GM10266 (cell line): ENCODE data around the gene KLHDC9.
"Not testable (repeated sequence)": the region's sequence is repeated elsewhere in the genome, so short reads cannot be mapped to it uniquely, and the experiment has no call there.

Experiments
- DNase-seq: peaks from one replicate; pipeline ENCODE4 v3.0.0; 2012; ENCODE audit errors: extremely low spot score
- TF ChIP-seq, protein P1 (sequence below): IDR thresholded peaks from 2 replicates; pipeline ENCODE4 v1.5.1; 2012; ENCODE audit warnings: mild to moderate bottlenecking, low read depth; ENCODE audit not compliant: control insufficient read depth, insufficient read depth; ENCODE audit errors: missing control alignments

KLHDC9 gene

DNA sequence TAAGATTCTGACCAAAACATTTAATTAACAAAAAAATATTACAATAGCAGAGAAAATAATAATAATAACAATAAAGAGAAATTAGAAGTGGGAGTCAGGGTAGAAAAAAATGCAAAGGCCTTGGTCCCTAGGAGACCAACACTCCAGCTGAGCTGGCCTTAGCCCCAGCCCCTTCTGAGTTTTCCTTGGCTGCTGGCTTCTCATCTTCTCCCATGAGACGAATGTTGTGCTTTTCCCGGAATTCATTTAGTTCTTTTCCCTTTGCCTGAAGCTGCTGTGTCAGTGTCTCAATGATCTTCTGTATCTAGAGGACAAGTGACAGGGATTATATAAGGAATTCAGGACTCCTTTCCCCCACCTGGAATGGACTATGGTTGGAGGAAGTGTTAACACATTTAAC, 2.4 kb downstream of the KLHDC9 start:
- TF ChIP-seq, protein P1, sequence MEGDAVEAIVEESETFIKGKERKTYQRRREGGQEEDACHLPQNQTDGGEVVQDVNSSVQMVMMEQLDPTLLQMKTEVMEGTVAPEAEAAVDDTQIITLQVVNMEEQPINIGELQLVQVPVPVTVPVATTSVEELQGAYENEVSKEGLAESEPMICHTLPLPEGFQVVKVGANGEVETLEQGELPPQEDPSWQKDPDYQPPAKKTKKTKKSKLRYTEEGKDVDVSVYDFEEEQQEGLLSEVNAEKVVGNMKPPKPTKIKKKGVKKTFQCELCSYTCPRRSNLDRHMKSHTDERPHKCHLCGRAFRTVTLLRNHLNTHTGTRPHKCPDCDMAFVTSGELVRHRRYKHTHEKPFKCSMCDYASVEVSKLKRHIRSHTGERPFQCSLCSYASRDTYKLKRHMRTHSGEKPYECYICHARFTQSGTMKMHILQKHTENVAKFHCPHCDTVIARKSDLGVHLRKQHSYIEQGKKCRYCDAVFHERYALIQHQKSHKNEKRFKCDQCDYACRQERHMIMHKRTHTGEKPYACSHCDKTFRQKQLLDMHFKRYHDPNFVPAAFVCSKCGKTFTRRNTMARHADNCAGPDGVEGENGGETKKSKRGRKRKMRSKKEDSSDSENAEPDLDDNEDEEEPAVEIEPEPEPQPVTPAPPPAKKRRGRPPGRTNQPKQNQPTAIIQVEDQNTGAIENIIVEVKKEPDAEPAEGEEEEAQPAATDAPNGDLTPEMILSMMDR: no peak
- DNase-seq: no peak

DNA sequence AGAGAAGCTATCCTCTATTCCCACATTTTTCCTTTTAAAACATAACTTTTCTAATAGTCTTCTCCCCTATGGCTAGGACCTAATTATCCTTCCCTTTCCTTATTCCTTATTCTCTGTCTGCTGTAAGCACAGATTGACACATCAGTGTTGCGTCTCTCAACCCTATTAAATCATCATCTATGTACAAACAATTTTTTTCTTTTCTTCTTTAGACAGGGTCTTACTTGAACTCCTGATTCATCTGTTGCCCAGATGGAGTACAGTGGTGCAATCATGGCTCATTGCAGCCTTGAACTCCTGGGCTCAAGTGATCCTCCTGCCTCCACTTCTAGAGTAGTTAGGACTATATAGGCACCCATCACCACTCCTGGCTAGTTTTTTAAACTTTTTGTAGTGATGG, 8.3 kb downstream of the KLHDC9 start:
- DNase-seq: no peak
- TF ChIP-seq, protein P1: no peak

DNA sequence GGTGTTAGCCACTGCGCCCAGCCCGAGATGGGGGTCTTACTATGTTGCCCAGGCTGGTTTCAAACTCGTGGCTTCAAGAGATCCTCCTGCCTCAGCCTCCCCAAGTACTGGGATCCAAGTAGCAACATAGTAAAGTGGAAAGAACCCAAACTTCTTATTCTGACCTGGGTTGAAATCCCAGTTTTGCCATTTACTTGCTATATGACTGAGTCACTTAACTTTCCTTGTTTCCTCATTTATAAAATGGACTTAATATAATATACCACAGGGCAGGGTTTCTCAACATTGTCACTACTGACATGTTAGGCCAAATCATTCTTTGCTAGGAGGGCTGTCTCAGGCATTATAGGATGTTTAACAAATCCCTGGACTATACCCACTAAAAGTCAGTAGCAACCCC, 13.0 kb downstream of the KLHDC9 start:
- no peak for DNase-seq
- TF ChIP-seq, protein P1: no peak

DNA sequence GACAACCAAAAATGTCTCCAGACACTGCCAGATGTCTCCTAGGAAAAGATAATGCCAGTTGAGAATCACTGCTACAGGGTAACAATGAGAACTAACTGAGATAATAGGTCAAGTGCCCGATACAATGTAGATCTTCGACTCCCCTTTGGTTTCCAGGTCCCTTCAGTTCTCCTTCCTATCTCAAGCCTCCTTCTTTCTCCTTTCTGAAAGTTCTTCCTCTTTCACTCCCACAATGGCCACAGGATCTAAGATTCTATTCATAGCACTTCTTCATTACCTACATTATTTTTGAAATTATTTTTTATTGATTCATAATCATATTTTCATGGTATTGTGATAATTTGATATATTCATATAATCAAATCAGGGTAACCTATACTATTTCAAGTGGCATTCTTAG, 13.4 kb downstream of the KLHDC9 start:
- no peak for DNase-seq
- TF ChIP-seq, protein P1: no peak

DNA sequence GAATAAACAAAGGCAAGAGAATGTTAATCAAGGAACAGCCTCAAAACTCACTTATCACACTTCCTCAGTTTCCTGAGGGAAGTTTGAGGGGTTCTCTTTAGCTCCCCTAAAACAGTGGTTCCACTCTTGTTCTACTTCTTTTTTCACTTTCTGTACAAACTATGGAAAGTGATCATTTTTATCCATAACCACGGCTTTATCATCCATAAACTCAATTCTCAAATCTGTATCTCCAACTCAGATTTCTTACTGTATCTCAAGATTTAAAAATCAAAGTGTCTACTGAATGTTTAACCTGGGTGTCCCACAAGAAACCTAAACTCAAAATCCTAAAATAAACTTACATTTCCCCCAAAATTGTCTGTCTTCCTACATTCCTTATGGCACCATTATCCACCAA, 15.8 kb downstream of the KLHDC9 start:
- DNase-seq: no peak
- TF ChIP-seq, protein P1: no peak

DNA sequence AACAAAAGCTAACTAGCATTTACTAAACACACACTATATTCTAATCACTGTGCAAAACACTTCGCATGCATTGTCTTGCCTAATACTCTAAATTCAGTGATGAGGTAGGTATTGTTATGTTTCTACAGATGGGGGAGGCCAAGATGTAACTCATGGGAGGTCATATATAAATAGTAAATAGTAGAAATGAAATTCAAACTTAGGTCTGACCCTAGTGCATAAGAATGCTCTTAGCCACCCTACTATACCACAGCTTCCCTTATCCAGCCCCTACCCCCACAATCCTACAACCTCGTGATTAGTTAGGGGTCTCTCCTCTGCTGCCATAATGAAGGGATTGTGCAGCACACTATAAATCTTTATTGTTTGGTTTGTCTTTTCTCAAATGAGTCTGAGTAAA, 16.4 kb downstream of the KLHDC9 start:
- TF ChIP-seq, protein P1: no peak
- DNase-seq: no peak

DNA sequence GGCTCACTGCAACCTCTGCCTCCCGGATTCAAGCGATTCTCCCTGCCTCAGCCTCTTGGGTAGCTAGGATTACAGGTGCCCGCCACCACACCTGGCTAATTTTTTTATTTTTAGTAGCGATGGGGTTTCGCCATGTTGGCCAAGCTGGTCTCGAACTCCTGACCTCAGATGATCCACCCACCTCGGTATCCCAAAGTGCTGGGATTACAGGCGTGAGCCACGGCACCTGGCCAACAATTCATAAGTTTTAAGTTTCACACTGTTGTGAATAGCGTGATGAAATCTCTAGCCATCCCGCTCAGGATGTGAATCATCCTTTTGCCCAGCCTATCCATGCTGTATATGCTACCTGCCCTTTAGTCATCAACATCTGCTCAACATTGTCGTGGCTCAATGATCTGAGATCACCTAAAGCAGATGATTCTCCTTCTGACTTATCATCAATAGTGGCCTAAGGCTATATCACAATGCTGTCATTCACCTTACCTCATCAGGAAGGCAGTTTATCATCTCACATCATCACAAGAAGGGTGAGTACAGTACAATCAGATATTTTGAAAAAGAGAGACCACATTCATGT, 17.1 kb downstream of the KLHDC9 start:
- no peak for DNase-seq
- TF ChIP-seq, protein P1: no peak

DNA sequence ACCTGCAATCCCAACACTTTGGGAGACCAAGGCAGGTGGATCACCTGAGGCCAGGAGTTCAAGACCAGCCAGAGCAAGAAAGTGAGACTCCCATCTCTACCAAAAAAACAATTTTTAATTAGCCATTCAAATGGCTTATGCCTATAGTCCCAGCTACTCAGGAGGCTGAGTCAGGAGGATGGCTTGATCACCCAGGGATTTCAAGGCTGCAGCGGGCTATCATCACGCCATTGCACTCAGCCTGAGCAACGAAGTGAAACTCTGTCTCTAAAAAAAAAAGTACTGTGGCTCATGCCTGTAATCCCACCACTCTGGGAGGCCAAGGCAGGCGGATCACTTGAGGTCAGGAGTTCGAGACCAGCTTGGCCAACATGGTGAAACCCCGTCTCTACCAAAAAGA, 17.8 kb downstream of the KLHDC9 start:
- DNase-seq: not testable (repeated sequence)
